A549 (cell line): ENCODE results near the gene TBC1D23.

ENCODE experiments used
- HOXA7 ChIP-seq: fragments of 250-450 bp; sonication (Bioruptor Pico); IDR thresholded peaks from 2 replicates; pipeline ENCODE4 v1.5.0; 2020; ENCODE audit warnings: mild to moderate bottlenecking, moderate library complexity
- TF ChIP-seq, protein P1 (sequence below): fragments of >200 bp; sonication (Bioruptor Twin); formaldehyde crosslinking; IDR thresholded peaks from 3 replicates; pipeline ENCODE4 v1.5.1; 2016

- TF ChIP-seq, protein P1, sequence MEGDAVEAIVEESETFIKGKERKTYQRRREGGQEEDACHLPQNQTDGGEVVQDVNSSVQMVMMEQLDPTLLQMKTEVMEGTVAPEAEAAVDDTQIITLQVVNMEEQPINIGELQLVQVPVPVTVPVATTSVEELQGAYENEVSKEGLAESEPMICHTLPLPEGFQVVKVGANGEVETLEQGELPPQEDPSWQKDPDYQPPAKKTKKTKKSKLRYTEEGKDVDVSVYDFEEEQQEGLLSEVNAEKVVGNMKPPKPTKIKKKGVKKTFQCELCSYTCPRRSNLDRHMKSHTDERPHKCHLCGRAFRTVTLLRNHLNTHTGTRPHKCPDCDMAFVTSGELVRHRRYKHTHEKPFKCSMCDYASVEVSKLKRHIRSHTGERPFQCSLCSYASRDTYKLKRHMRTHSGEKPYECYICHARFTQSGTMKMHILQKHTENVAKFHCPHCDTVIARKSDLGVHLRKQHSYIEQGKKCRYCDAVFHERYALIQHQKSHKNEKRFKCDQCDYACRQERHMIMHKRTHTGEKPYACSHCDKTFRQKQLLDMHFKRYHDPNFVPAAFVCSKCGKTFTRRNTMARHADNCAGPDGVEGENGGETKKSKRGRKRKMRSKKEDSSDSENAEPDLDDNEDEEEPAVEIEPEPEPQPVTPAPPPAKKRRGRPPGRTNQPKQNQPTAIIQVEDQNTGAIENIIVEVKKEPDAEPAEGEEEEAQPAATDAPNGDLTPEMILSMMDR, result no peak
- TF ChIP-seq HOXA7, result no peak
Observed at GRCh38 chr3:100334488-100335351, 73.9 kb downstream of the TBC1D23 start, which contains the start of gene NIT2.
